ENCODE measurements around the gene HDAC4.

Gene HDAC4

DNA sequence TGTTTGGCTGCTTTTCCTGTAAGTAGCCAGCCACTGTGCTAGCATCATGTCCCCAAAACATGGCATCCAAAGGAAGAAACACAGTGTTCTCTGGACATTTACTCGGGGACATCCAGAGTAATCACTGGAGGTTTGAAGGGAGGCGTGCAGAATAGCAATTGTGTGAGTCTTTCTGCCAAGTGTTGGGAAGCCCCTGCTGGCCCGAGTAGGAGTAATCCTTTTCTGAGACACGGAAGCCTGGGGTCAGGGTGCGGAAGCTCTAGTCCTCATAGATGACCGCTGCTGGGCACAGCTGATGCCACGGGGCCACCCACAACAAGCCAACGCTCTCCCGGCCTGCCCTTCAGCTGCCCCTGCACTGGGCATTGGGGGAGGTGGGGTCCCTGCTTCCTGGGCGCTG, 24.8 kb upstream of the HDAC4 start:
- no peak overlapping the region for H2AFZ ChIP-seq (ENCODE audit: low read length)
- H3K4me3 ChIP-seq (ENCODE audit: low read depth, low read length, poor library complexity, severe bottlenecking) = no peak overlapping the region
- no peaks in the 10 kb centered on the region for H3K36me3 ChIP-seq (ENCODE audit: insufficient read depth, low read length)
- TF ChIP-seq, protein P1, sequence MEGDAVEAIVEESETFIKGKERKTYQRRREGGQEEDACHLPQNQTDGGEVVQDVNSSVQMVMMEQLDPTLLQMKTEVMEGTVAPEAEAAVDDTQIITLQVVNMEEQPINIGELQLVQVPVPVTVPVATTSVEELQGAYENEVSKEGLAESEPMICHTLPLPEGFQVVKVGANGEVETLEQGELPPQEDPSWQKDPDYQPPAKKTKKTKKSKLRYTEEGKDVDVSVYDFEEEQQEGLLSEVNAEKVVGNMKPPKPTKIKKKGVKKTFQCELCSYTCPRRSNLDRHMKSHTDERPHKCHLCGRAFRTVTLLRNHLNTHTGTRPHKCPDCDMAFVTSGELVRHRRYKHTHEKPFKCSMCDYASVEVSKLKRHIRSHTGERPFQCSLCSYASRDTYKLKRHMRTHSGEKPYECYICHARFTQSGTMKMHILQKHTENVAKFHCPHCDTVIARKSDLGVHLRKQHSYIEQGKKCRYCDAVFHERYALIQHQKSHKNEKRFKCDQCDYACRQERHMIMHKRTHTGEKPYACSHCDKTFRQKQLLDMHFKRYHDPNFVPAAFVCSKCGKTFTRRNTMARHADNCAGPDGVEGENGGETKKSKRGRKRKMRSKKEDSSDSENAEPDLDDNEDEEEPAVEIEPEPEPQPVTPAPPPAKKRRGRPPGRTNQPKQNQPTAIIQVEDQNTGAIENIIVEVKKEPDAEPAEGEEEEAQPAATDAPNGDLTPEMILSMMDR (IDR thresholded peaks at IDR 0.05; ENCODE audit: low read length) = no peak
- H3K9me3 ChIP-seq (ENCODE audit: low read length) = no peaks in the 10 kb centered on the region
- no peak overlapping the region for H3K27ac ChIP-seq (ENCODE audit: low read depth, low read length, poor library complexity, severe bottlenecking)
- H3K27me3 ChIP-seq (ENCODE audit: insufficient read depth, low read length) = no peaks in the 10 kb centered on the region
- no peaks in the 10 kb centered on the region for H3F3A ChIP-seq (ENCODE audit: insufficient read depth, low read length)
- no peaks in the 10 kb centered on the region for H3K79me2 ChIP-seq (ENCODE audit: insufficient read depth, low read length)
- H4K20me1 ChIP-seq (ENCODE audit: insufficient read depth, low read length) = no peaks in the 10 kb centered on the region
- H3K4me2 ChIP-seq (ENCODE audit: low read length) = no peak overlapping the region
- no peaks in the 10 kb centered on the region for H3K4me1 ChIP-seq (ENCODE audit: insufficient read depth, low read length, severe bottlenecking)
- no peaks in the 10 kb centered on the region for H3K9me2 ChIP-seq (ENCODE audit: low read depth, low read length)
- no peak overlapping the region for H3K9ac ChIP-seq (ENCODE audit: low read length)

DNA sequence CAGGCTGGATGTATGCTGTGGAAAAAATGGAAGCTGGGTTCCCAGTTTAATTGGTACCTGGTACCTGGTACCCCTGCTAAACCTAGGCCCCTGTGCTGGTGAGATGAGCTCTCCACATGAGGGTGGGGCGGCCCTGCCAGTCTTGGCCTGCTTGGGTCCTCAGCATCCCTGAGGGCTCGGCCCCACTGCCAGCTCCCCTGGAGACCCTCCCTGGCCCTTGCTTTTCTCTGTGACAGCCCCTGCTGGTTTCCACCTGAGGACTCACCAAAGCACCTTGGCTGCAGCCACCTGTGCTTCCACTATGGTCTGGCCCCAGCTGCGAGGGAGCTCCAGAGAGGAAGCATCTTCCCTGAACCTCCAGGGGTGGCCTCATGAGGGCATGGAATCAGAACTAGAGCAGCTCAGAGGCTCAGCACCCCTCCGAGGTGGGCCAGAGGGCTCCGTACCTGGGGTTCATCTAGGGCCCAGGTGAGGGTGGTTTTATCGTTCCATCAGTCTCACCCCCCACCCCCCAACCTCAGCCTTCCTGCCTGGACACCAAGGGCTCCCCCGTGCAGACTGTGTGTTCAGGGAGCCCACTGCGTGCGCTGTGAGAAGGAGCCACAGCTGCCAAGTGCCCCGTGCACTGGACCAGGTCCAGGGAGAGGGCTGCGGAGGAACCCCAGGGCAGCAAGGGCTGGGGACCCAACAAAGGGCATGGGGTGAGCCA, 23.7 kb upstream of the HDAC4 start:
- H3F3A ChIP-seq (ENCODE audit: insufficient read depth, low read length) = no peaks in the 10 kb centered on the region
- H2AFZ ChIP-seq (ENCODE audit: low read length) = no peak overlapping the region
- H3K4me2 ChIP-seq (ENCODE audit: low read length) = no peak overlapping the region
- H4K20me1 ChIP-seq (ENCODE audit: insufficient read depth, low read length) = no peaks in the 10 kb centered on the region
- H3K4me1 ChIP-seq (ENCODE audit: insufficient read depth, low read length, severe bottlenecking) = no peaks in the 10 kb centered on the region
- H3K9me3 ChIP-seq (ENCODE audit: low read length) = no peaks in the 10 kb centered on the region
- H3K27me3 ChIP-seq (ENCODE audit: insufficient read depth, low read length) = no peaks in the 10 kb centered on the region
- TF ChIP-seq EZH2 (IDR thresholded peaks at IDR 0.05; ENCODE audit: borderline replicate concordance, low read length) = no peak
- TF ChIP-seq, protein P1 (IDR thresholded peaks at IDR 0.05; ENCODE audit: low read length) = no peak
- no peak overlapping the region for H3K27ac ChIP-seq (ENCODE audit: low read depth, low read length, poor library complexity, severe bottlenecking)
- no peaks in the 10 kb centered on the region for H3K36me3 ChIP-seq (ENCODE audit: insufficient read depth, low read length)
- no peaks in the 10 kb centered on the region for H3K79me2 ChIP-seq (ENCODE audit: insufficient read depth, low read length)
- no peaks in the 10 kb centered on the region for H3K9me2 ChIP-seq (ENCODE audit: low read depth, low read length)
- H3K9ac ChIP-seq (ENCODE audit: low read length) = no peak overlapping the region
- no peak overlapping the region for H3K4me3 ChIP-seq (ENCODE audit: low read depth, low read length, poor library complexity, severe bottlenecking)

DNA sequence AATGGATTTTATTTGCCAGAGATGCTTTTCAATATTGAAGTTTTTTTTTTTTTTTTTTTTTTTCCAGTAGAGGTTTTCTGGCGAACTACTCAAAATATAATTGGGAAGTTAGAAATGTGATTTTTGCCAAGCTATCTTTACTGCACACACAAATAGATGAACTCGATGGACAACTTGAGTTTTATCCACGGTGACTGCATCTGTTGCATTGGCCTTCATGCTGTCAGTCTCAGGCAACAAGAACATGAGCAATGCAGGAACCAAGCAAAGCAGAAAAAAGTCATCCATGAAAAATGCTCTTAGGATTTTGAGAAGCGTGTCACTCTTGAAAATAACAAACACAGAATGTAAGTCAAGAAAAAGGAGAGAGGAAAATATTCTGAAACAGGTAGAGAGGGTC, 22.7 kb upstream of the HDAC4 start:
- Histone ChIP-seq H4K20me1 (ENCODE audit: insufficient read depth, low read length) (no peaks in the 10 kb centered on the region), H3K4me2 (ENCODE audit: low read length) (no peak overlapping the region), H3K27ac (ENCODE audit: low read depth, low read length, poor library complexity, severe bottlenecking) (no peak overlapping the region), H3K36me3 (ENCODE audit: insufficient read depth, low read length) (no peaks in the 10 kb centered on the region), H3F3A (ENCODE audit: insufficient read depth, low read length) (no peaks in the 10 kb centered on the region), H3K4me3 (ENCODE audit: low read depth, low read length, poor library complexity, severe bottlenecking) (no peak overlapping the region), H3K9me3 (ENCODE audit: low read length) (no peaks in the 10 kb centered on the region), H2AFZ (ENCODE audit: low read length) (no peak overlapping the region), H3K9me2 (ENCODE audit: low read depth, low read length) (no peaks in the 10 kb centered on the region), H3K79me2 (ENCODE audit: insufficient read depth, low read length) (no peaks in the 10 kb centered on the region), H3K9ac (ENCODE audit: low read length) (no peak overlapping the region), H3K27me3 (ENCODE audit: insufficient read depth, low read length) (no peaks in the 10 kb centered on the region), H3K4me1 (ENCODE audit: insufficient read depth, low read length, severe bottlenecking) (no peaks in the 10 kb centered on the region)
- TF ChIP-seq, protein P1 (IDR thresholded peaks at IDR 0.05; ENCODE audit: low read length) = no peak
- TF ChIP-seq EZH2 (IDR thresholded peaks at IDR 0.05; ENCODE audit: borderline replicate concordance, low read length) = no peak
